ENCODE data around the gene MYO1H.

Gene MYO1H

GRCh38 chr12:109495012-109495411, 147.3 kb downstream of the MYO1H start:
- DNase-seq (ENCODE audit: low read depth in 1 of 2, low spot score in 1 of 2), result no peak
- no peaks in the 10 kb centered on the region for H3K27me3 ChIP-seq (ENCODE audit: insufficient read depth, poor library complexity, severe bottlenecking)
- no peak for TF ChIP-seq SPI1 (IDR thresholded peaks at IDR 0.05; ENCODE audit: borderline replicate concordance, low read depth)
- no peak for TF ChIP-seq GABPA (IDR thresholded peaks at IDR 0.05; ENCODE audit: low read depth)
- no peak for TF ChIP-seq CTCF (IDR thresholded peaks at IDR 0.05; ENCODE audit: insufficient read depth, low read length)
- no peak for TF ChIP-seq POLR2AphosphoS5 (IDR thresholded peaks at IDR 0.05; ENCODE audit: low read depth)

GRCh38 chr12:109496306-109496705, 148.6 kb downstream of the MYO1H start:
- no peak for DNase-seq (ENCODE audit: low read depth in 1 of 2, low spot score in 1 of 2)
- Histone ChIP-seq H3K27ac (replicated peaks) (no peak overlapping the region), H3K27me3 (ENCODE audit: insufficient read depth, poor library complexity, severe bottlenecking) (no peaks in the 10 kb centered on the region), H3K4me3 (replicated peaks; ENCODE audit: insufficient read depth, low read length) (no peak overlapping the region)
- TF ChIP-seq POLR2AphosphoS5 (IDR thresholded peaks at IDR 0.05; ENCODE audit: low read depth) (no peak), GABPA (IDR thresholded peaks at IDR 0.05; ENCODE audit: low read depth) (no peak), SPI1 (IDR thresholded peaks at IDR 0.05; ENCODE audit: borderline replicate concordance, low read depth) (no peak), CTCF (IDR thresholded peaks at IDR 0.05; ENCODE audit: insufficient read depth, low read length) (no peak), REST (IDR thresholded peaks at IDR 0.05; ENCODE audit: insufficient replicate concordance, low read depth) (no peak)

More at GRCh38 chr12:109495012-109495411, 147.3 kb downstream of the MYO1H start:
- Histone ChIP-seq H3K4me3 (replicated peaks; ENCODE audit: insufficient read depth, low read length) (no peak overlapping the region), H3K27ac (replicated peaks) (no peak overlapping the region)

- Histone ChIP-seq H3K27ac (replicated peaks) (no peak overlapping the region), H3K4me3 (replicated peaks; ENCODE audit: insufficient read depth, low read length) (no peak overlapping the region), H3K27me3 (ENCODE audit: insufficient read depth, poor library complexity, severe bottlenecking) (no peaks in the 10 kb centered on the region)
- no peak for TF ChIP-seq SPI1 (IDR thresholded peaks at IDR 0.05; ENCODE audit: borderline replicate concordance, low read depth)
- no peak for TF ChIP-seq CTCF (IDR thresholded peaks at IDR 0.05; ENCODE audit: insufficient read depth, low read length)
- TF ChIP-seq REST (IDR thresholded peaks at IDR 0.05; ENCODE audit: insufficient replicate concordance, low read depth), result no peak
- no peak for TF ChIP-seq POLR2AphosphoS5 (IDR thresholded peaks at IDR 0.05; ENCODE audit: low read depth)
- TF ChIP-seq GABPA (IDR thresholded peaks at IDR 0.05; ENCODE audit: low read depth), result no peak
- DNase-seq (ENCODE audit: low read depth in 1 of 2, low spot score in 1 of 2), result no peak
Measured at GRCh38 chr12:109497675-109498074, 150.0 kb downstream of the MYO1H start.
